Ascending aorta (tissue), 2 donors: Measurements from ENCODE around the gene LTA4H. TPM values are rescaled to one million over a fixed set of nuclear protein-coding genes. Genes with fewer than 3 reads are reported as not detected.

ENCODE experiments used
- DNase-seq, 2 donors: peaks; one replicate each; pipeline ENCODE4 v3.0.0-alpha.2; 2019; ENCODE audit warnings: low spot score in 2 of 2
- H3K27ac ChIP-seq, 2 donors: fragments of 200-600 bp; sonication (generic); one replicate each; pipeline ENCODE4 v1.5.1; 2016 to 2017; ENCODE audit warnings: mild to moderate bottlenecking in 1 of 2
- H3K27me3 ChIP-seq: fragments of 200-600 bp; sonication (generic); one replicate; pipeline ENCODE4 v1.5.1; 2017
- H3K36me3 ChIP-seq, 2 donors: fragments of 200-600 bp; sonication (generic); one replicate each; pipeline ENCODE4 v1.5.1; 2016
- H3K4me1 ChIP-seq, 2 donors: fragments of 200-600 bp; sonication (generic); one replicate each; pipeline ENCODE4 v1.5.1; 2016 to 2017; ENCODE audit warnings: mild to moderate bottlenecking in 1 of 2
- H3K4me3 ChIP-seq, 2 donors: fragments of 200-600 bp; sonication (generic); one replicate each; pipeline ENCODE4 v1.5.1; 2016 to 2017; ENCODE audit warnings: mild to moderate bottlenecking in 1 of 2
- H3K9me3 ChIP-seq, 2 donors: fragments of 200-600 bp; sonication (generic); one replicate each; pipeline ENCODE4 v1.5.1; 2016
- CTCF ChIP-seq, 3 experiments: fragments of 200-600 bp in 2 of 3; fragments of 450-650 bp in 1 of 3; sonication (generic) in 2 of 3; IDR thresholded peaks; one replicate each; pipeline ENCODE4 v1.5.1; 2016 to 2019; ENCODE audit warnings: antibody characterized with exemption in 3 of 3, mild to moderate bottlenecking in 1 of 3, moderate library complexity in 1 of 3
- intact Hi-C: fragments of 100-400 bp; cut with DNase I; formaldehyde crosslinking; loops from one replicate; pipeline ENCODE4 v1.15.1; 2023
- total RNA-seq: library from RNA; depleted of rRNA; stranded (reverse); fragments of >200 nt; gene quantifications from one replicate; pipeline ENCODE4 v1.1.0, GENCODE V29; 2016

LTA4H gene
- total RNA-seq, 1 donor from 2014 or later: 47.3 TPM

- no peak for TF ChIP-seq CTCF (IDR thresholded peaks at IDR 0.05)
- Histone ChIP-seq H3K4me3 (no peak overlapping the region), H3K27ac (no peak overlapping the region), H3K36me3 (no peaks in the 10 kb centered on the region), H3K4me1 (no peaks in the 10 kb centered on the region), H3K27me3 (no peaks in the 10 kb centered on the region), H3K9me3 (no peaks in the 10 kb centered on the region)
- no peak for DNase-seq
- intact Hi-C loops: no loop called here
These were observed 78.7 kb downstream of the LTA4H start for GRCh38 chr12:95956557-95957145.

GRCh38 chr12:95955549-95956159, 79.7 kb downstream of the LTA4H start:
- no peaks in the 10 kb centered on the region for H3K9me3 ChIP-seq
- H3K4me3 ChIP-seq: no peak overlapping the region
- DNase-seq: no peak
- H3K4me1 ChIP-seq: no peaks in the 10 kb centered on the region
- no peak for TF ChIP-seq CTCF (IDR thresholded peaks at IDR 0.05)
- H3K27me3 ChIP-seq: no peaks in the 10 kb centered on the region
- H3K36me3 ChIP-seq: no peaks in the 10 kb centered on the region
- H3K27ac ChIP-seq: no peak overlapping the region
- intact Hi-C loops: no loop called here

- Histone ChIP-seq H3K9me3 (no peaks in the 10 kb centered on the region), H3K27ac (no peak overlapping the region), H3K27me3 (no peaks in the 10 kb centered on the region), H3K4me3 (no peak overlapping the region), H3K4me1 (no peaks in the 10 kb centered on the region), H3K36me3 (no peaks in the 10 kb centered on the region)
- intact Hi-C loops: no loop called here
- no peak for TF ChIP-seq CTCF (IDR thresholded peaks at IDR 0.05)
- no peak for DNase-seq
These were observed 82.4 kb downstream of the LTA4H start for GRCh38 chr12:95953000-95953399.

GRCh38 chr12:95951515-95951914, 83.9 kb downstream of the LTA4H start:
- Histone ChIP-seq H3K9me3 (no peaks in the 10 kb centered on the region), H3K4me1 (no peaks in the 10 kb centered on the region), H3K4me3 (no peak overlapping the region), H3K36me3 (no peaks in the 10 kb centered on the region), H3K27ac (no peak overlapping the region), H3K27me3 (no peaks in the 10 kb centered on the region)
- no peak for DNase-seq
- intact Hi-C loops: no loop called here
- TF ChIP-seq CTCF (IDR thresholded peaks at IDR 0.05): no peak

Other genes with a start within 250 kb of the LTA4H start
- 63.9 TPM for gene NTN4, start 244.8 kb downstream of the LTA4H start, total RNA-seq
- gene SNRPF, start 176.6 kb downstream of the LTA4H start, total RNA-seq: not detected
- not detected for gene CCDC38, start 93.0 kb downstream of the LTA4H start, total RNA-seq
- gene AMDHD1, start 92.3 kb downstream of the LTA4H start, total RNA-seq: 0.96 TPM
- gene HAL, start 39.2 kb downstream of the LTA4H start, total RNA-seq: 1.5 TPM
- 21.2 TPM for gene ELK3, start 158.8 kb upstream of the LTA4H start, total RNA-seq